Muscle layer of colon (tissue), 2 donors: ENCODE results near the gene NASP.
A peak's percentile ranks its signal among the peaks of the same experiment; 100 is the strongest.

ENCODE experiments used
- H3K27ac ChIP-seq: one replicate; pipeline ENCODE4 v1.7.0; 2013; ENCODE audit warnings: low read depth, mild to moderate bottlenecking, low read length, moderate library complexity
- H3K27me3 ChIP-seq, 2 donors: one replicate each; pipeline ENCODE4 v1.7.0; 2013; ENCODE audit warnings: low read length in 2 of 2, mild to moderate bottlenecking in 2 of 2; ENCODE audit not compliant: insufficient read depth in 2 of 2, control insufficient read depth in 1 of 2
- H3K36me3 ChIP-seq: one replicate; pipeline ENCODE4 v1.7.0; 2013; ENCODE audit warnings: mild to moderate bottlenecking, low read length; ENCODE audit not compliant: insufficient read depth
- H3K4me1 ChIP-seq: one replicate; pipeline ENCODE4 v1.7.0; 2013; ENCODE audit warnings: mild to moderate bottlenecking, low read length; ENCODE audit not compliant: insufficient read depth
- H3K4me3 ChIP-seq, 2 donors: one replicate each; pipeline ENCODE4 v1.7.0; 2013; ENCODE audit warnings: low read length in 2 of 2, low read depth in 1 of 2, mild to moderate bottlenecking in 1 of 2, moderate library complexity in 1 of 2
- H3K9ac ChIP-seq: one replicate; pipeline ENCODE4 v1.7.0; 2013; ENCODE audit warnings: low read length
- H3K9me3 ChIP-seq: one replicate; pipeline ENCODE4 v1.7.0; 2013; ENCODE audit warnings: mild to moderate bottlenecking, low read length
- donor health status: abdominal sarcoma.
- donor health status: Adenocarcinoma of cecum.

The NASP gene

DNA sequence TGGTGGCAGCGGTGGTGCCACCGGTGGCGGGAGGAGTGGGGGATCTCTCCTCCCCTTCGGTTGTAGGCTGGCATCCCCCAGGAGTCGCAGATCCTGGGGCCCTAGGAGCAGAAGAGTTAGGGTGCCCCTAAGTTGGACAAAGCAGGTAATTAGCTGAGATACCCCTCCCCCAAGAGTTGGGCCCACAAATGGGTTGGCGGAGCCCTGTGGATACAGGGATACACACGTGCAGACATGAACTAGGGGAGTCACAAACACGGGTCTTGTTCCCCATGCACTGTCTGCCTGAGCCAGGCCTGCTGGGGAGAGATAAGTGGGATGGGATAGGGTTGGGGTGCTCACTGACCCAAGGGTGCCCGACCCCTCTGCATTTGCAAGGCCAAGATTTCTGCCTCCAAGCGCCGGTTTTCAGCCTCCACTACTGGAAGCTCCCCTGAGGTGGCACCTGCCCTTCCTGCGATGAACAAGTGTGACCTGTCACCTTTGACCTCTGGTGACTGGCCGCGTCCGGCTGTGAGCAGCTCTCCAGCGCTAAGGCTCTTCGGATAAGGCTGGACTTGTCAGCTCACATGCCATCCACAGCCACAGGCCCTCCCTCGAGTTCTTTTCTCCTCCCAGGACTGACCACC lies 38.2 kb downstream of the NASP start:
- H3K4me3 ChIP-seq = peak overlapping the region; percentile 45 to 63
- H3K9me3 ChIP-seq = no peaks in the 10 kb centered on the region
- H3K36me3 ChIP-seq = peaks cover 18% of the 10 kb centered on the region
- H3K4me1 ChIP-seq = peaks cover 13% of the 10 kb centered on the region
- no peaks in the 10 kb centered on the region for H3K27me3 ChIP-seq
- peak overlapping the region; percentile 24 for H3K27ac ChIP-seq
- H3K9ac ChIP-seq = peak overlapping the region; percentile 39

DNA sequence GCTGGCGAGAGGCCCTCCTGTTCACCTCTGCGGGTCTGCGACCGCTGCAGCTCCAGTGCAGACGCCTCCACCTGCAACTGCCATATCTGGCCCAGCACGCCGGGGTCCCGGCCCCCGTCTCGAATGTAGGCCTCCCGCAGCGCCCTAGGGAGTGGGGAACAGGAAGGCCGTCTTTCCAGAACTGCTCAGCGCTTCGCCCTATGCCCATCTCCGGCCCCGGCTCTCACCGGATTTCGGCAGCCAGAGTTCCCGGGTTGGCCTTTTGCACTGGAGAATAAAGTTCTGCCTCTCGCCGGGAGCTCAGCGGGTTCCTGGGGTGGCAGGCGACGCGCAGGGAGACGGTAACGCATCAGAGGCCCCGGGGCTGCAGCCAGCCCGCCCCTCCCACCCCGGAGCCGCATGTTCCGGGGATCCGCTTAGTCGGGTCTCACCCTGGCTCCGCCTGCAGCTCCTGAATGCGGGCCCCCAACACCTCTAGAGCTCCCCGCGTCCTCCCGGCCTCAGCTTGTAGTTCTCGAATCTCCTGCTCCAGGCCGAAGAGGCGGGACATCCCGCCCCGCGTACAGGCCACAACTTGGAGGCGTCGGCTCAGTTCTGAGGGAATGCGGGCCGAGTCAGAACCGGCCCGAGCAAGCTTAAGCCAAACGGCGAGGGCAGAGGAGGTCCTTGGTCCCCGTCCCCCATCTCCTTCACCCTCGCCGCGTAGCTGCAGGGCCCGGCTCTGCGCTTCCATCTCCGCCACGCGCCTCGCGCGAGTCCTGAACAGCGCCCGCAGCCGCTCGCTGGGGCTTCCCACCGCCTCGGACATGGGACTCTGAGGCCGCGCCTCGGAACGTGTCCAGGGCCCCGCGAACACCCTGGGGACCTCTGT lies 38.9 kb downstream of the NASP start:
- Histone ChIP-seq H3K27me3 (no peaks in the 10 kb centered on the region), H3K9ac (peak overlapping the region; percentile 39), H3K4me1 (peaks cover 13% of the 10 kb centered on the region), H3K36me3 (peaks cover 16% of the 10 kb centered on the region), H3K9me3 (no peaks in the 10 kb centered on the region), H3K4me3 (peak overlapping the region; percentile 45 to 63), H3K27ac (peak overlapping the region; percentile 42)

GRCh38 chr1:45623972-45624371 lies 40.1 kb downstream of the NASP start, which contains the start of gene CCDC17:
TSS of gene CCDC17 (minus strand) at chr1:45624054. CDS start at chr1:45623909, 145 bp downstream.
- Histone ChIP-seq H3K4me3 (peak within 1 kb of the TSS; percentile 45 to 63), H3K9me3 (no peaks in the 10 kb centered on the region), H3K27me3 (no peaks in the 10 kb centered on the region), H3K27ac (peak within 1 kb of the TSS; percentile 42), H3K4me1 (peaks cover 13% of the 10 kb centered on the region), H3K9ac (no peak within 1 kb of the TSS), H3K36me3 (peaks cover 17% of the 10 kb centered on the region)

- Histone ChIP-seq H3K9me3 (no peaks in the 10 kb centered on the region), H3K9ac (no peak overlapping the region), H3K4me3 (no peak overlapping the region), H3K36me3 (peaks cover 61% of the 10 kb centered on the region), H3K27me3 (no peaks in the 10 kb centered on the region), H3K27ac (no peak overlapping the region), H3K4me1 (no peaks in the 10 kb centered on the region)
Observed at GRCh38 chr1:45629035-45629434, 45.2 kb downstream of the NASP start.

DNA sequence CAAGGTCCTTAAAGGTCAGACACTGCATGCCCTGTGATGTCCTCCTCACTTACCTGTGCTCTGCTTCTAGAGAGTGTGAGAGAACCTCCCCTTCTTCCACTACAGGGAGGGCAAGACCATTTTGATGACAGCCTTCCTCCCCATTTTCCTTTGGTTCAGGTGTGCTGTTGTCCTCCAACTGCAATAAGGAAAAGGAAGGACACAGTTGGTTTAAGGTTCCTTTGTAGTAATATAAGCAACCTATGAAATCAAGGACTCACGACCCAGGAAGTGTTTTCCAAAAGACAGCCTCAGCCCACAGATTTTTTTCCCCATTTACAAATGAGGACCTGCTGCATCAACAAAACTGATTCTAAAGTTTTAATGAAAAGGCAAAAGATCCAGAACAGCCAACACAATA lies 46.6 kb downstream of the NASP start:
- Histone ChIP-seq H3K36me3 (peaks cover 69% of the 10 kb centered on the region), H3K27ac (no peak overlapping the region), H3K9me3 (no peaks in the 10 kb centered on the region), H3K9ac (no peak overlapping the region), H3K4me1 (no peaks in the 10 kb centered on the region), H3K27me3 (no peaks in the 10 kb centered on the region), H3K4me3 (no peak overlapping the region)

GRCh38 chr1:45635211-45635610 lies 51.4 kb downstream of the NASP start:
- Histone ChIP-seq H3K4me3 (no peak overlapping the region), H3K36me3 (peaks cover 78% of the 10 kb centered on the region), H3K9me3 (no peaks in the 10 kb centered on the region), H3K27me3 (no peaks in the 10 kb centered on the region), H3K27ac (no peak overlapping the region), H3K4me1 (no peaks in the 10 kb centered on the region), H3K9ac (no peak overlapping the region)

GRCh38 chr1:45640293-45640692 lies 56.5 kb downstream of the NASP start:
- H3K9me3 ChIP-seq = no peaks in the 10 kb centered on the region
- H3K36me3 ChIP-seq = peaks cover 58% of the 10 kb centered on the region
- H3K9ac ChIP-seq = no peak overlapping the region
- H3K27ac ChIP-seq = no peak overlapping the region
- H3K4me1 ChIP-seq = peaks cover 5% of the 10 kb centered on the region
- H3K27me3 ChIP-seq = no peaks in the 10 kb centered on the region
- H3K4me3 ChIP-seq = no peak overlapping the region

DNA sequence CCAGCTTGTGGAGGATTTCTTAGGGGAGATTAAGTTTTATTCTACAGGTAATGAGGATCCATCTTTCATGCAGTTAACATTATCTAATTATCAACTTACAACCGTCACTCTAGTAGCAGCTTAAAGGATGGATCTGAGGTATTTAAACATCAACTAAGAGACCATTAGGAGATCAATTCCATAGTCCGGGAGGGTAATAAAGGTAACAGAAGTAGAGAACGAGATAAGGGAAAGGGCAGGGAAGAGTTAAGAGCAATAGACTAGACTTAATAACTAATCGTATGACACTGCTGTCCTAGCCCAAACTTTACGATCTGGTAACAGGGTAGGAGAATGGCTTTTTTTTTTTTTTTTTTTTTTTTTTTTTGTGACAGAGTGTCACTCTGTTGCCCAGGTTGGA lies 59.5 kb downstream of the NASP start:
- H3K4me3 ChIP-seq = no peak overlapping the region
- H3K9ac ChIP-seq = no peak overlapping the region
- no peaks in the 10 kb centered on the region for H3K9me3 ChIP-seq
- H3K27ac ChIP-seq = no peak overlapping the region
- H3K4me1 ChIP-seq = peaks cover 5% of the 10 kb centered on the region
- peaks cover 37% of the 10 kb centered on the region for H3K36me3 ChIP-seq
- no peaks in the 10 kb centered on the region for H3K27me3 ChIP-seq

DNA sequence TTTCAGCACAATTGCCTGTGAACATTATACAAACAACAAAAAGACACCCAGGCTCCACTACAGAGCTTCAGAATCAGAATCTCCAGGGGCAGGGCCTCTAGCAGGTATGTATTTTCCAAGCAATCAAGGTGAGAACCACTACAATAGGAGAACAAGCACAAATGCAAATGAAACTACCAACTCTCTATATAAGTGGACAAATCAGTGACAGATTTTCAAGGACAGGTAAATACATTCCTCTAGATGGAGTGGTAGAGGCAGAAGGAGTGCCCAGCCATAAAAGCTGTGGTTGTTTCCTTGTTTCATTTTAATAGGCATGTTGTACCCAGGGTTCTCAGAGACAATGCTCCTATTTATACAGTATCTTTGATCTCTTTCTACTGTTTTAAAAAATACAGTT lies 60.1 kb downstream of the NASP start:
- Histone ChIP-seq H3K4me1 (peaks cover 5% of the 10 kb centered on the region), H3K27ac (no peak overlapping the region), H3K36me3 (peaks cover 32% of the 10 kb centered on the region), H3K27me3 (no peaks in the 10 kb centered on the region), H3K4me3 (no peak overlapping the region), H3K9ac (no peak overlapping the region), H3K9me3 (no peaks in the 10 kb centered on the region)

DNA sequence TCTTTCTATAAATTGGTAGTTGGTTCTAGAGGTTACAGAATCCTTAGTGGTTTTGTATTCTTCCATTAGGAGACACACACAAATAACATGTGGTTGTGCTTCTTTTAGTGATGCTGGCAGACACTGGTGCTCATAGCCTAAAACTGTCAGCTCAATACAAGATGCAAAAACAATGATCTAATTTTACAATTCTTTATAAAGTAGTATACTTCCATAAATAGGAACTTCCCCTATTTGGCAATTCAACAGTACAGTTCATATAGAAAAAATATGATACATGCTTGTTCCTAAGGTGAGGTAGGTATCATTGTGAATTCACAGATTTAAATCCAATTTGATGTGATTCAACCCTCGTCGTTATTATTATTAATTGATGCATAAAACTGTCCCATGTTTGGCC lies 60.8 kb downstream of the NASP start:
- Histone ChIP-seq H3K4me3 (no peak overlapping the region), H3K4me1 (peaks cover 5% of the 10 kb centered on the region), H3K9ac (no peak overlapping the region), H3K36me3 (peaks cover 29% of the 10 kb centered on the region), H3K9me3 (no peaks in the 10 kb centered on the region), H3K27ac (no peak overlapping the region), H3K27me3 (no peaks in the 10 kb centered on the region)

GRCh38 chr1:45647248-45648021 lies 63.6 kb downstream of the NASP start:
- Histone ChIP-seq H3K4me3 (no peak overlapping the region), H3K4me1 (peaks cover 5% of the 10 kb centered on the region), H3K36me3 (peaks cover 31% of the 10 kb centered on the region), H3K9ac (no peak overlapping the region), H3K9me3 (no peaks in the 10 kb centered on the region), H3K27me3 (no peaks in the 10 kb centered on the region), H3K27ac (no peak overlapping the region)
